Measurements from ENCODE around the gene VTA1.
"Not testable (repeated sequence)": the region's sequence is repeated elsewhere in the genome, so short reads cannot be mapped to it uniquely, and the experiment has no call there.

Gene VTA1

DNA sequence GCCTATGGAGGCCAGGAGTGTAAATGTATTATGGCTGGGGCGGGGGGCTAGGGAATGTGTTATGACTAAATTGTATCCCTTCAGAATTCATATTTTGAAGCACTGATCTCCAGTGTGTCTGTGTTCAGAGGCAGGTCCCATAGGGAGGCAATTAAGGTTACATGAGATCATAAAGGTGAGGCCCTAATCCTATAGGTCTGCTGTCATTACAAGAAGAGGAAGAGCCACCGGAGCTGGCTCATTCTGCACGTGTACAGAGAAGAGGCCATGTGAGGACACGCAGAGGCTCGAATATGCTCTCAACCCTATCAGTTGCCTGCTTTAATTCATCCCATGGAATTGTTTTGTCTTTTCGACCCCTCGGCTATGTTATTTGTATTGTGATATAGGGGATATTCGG lies 76.9 kb downstream of the VTA1 start:
- Mint-ChIP-seq H3K27ac (no peak overlapping the region), H3K4me3 (no peak overlapping the region), H3K27me3 (no peaks in the 10 kb centered on the region), H3K9me3 (peaks cover 14% of the 10 kb centered on the region), H3K36me3 (ENCODE audit: low read depth) (no peaks in the 10 kb centered on the region), H3K4me1 (ENCODE audit: low read depth) (no peaks in the 10 kb centered on the region)
- intact Hi-C loops (cut with micrococcal nuclease): no loop called here

DNA sequence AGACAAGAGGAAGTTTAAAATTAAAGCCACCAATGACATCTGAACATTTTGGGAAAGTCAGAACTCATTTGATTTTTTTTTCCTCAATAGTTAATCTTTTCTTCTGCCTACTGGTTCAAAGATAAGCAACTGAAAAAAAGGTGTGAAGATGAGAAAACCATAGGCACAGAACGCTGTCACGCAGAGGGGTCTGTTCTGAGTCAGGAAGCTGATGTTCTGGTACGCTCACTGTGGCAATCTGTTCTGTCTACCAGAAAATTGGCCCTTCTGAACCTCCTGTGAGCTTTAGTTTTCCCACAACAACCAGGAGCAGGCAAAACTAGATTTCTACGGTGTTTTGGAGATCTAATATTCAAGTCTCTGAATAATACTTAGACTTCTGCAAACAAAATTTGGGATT lies 78.1 kb downstream of the VTA1 start:
- Mint-ChIP-seq H3K4me1 (ENCODE audit: low read depth) (no peaks in the 10 kb centered on the region), H3K27ac (no peak overlapping the region), H3K36me3 (ENCODE audit: low read depth) (no peaks in the 10 kb centered on the region), H3K27me3 (no peaks in the 10 kb centered on the region), H3K4me3 (no peak overlapping the region), H3K9me3 (peaks cover 14% of the 10 kb centered on the region)
- intact Hi-C loops (cut with micrococcal nuclease): no loop called here

DNA sequence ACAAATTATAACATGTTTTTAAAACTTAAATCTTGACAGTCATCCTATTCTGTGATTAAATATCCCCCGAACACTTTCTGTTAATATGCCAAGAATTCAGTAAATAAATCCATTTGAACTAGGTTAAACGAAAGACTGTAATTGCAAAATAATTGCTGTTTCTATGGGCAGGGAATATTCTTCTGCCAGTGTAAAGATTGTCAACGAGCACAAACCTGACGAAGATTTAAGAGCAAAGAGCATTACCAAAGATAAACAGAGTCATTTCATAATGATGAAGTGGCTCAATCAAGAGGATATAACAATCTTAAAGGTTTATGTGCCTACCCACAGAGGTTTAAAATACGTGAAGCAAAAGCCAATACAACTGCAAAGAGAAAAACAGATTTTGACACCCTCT lies 78.5 kb downstream of the VTA1 start:
- Mint-ChIP-seq H3K27me3 (no peaks in the 10 kb centered on the region), H3K4me3 (no peak overlapping the region), H3K4me1 (ENCODE audit: low read depth) (no peaks in the 10 kb centered on the region), H3K9me3 (peaks cover 14% of the 10 kb centered on the region), H3K27ac (no peak overlapping the region), H3K36me3 (ENCODE audit: low read depth) (no peaks in the 10 kb centered on the region)
- intact Hi-C loops (cut with micrococcal nuclease): no loop called here

DNA sequence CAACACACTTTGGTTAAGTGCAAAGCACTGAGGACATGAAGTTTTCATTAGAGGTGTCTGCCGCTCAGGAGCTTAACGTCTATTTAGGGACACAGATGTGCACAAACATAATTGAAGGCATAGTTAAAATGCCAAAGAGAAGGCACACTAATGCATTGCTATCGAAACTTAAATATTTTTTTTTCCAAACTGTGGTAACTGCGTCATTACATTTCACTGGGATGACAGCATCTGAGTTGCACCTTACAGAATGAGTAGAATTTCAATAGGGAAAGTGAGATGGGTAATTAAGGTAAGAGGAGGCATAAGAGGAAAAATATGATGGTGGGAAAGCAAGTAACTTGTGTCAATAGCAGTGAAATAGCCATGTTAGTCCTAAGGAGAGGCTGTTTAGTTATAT lies 79.7 kb downstream of the VTA1 start:
- no peak overlapping the region for H3K27ac Mint-ChIP-seq
- H3K4me1 Mint-ChIP-seq (ENCODE audit: low read depth): no peaks in the 10 kb centered on the region
- intact Hi-C loops (cut with micrococcal nuclease): no loop called here

DNA sequence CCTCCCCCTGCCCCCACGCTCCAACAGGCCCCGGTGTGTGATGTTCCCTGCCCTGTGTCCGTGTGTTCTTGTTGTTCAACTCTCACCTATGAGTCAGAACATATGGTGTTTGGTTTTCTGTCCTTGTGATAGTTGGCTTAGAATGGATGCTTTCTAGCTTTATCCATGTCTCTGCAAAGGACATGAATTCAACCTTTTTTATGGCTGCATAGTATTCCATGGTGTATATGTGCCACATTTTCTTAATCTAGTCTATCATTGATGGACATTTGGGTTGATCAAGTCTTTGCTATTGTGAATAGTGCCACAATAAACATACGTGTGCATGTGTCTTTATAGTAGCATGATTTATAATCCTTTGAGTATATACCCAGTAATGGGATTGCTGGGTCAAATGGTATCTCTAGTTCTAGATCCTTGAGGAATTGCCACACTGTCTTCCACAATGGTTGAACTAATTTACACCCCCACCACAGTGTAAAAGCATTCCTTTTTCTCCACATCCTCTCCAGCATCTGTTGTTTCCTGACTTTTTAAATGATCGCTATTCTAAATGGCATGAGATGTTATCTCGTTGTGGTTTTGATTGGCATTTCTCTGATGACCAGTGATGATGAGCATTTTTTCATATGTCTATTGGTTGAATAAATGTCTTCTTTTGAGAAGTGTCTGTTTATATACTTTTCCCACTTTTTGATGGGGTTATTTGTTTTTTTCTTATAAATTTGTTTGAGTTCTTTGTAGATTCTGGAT lies 82.6 kb downstream of the VTA1 start:
- H3K4me3 Mint-ChIP-seq; H3K27me3 Mint-ChIP-seq; intact Hi-C loops (cut with micrococcal nuclease); H3K36me3 Mint-ChIP-seq (ENCODE audit: low read depth); H3K27ac Mint-ChIP-seq: not testable (repeated sequence)
- Mint-ChIP-seq H3K9me3 (peaks cover 14% of the 10 kb centered on the region), H3K4me1 (ENCODE audit: low read depth) (peaks cover 10% of the 10 kb centered on the region)

More for the DNA sequence above, 79.7 kb downstream of the VTA1 start:
- peaks cover 14% of the 10 kb centered on the region for H3K9me3 Mint-ChIP-seq
- no peaks in the 10 kb centered on the region for H3K36me3 Mint-ChIP-seq (ENCODE audit: low read depth)
- no peaks in the 10 kb centered on the region for H3K27me3 Mint-ChIP-seq
- H3K4me3 Mint-ChIP-seq: no peak overlapping the region

DNA sequence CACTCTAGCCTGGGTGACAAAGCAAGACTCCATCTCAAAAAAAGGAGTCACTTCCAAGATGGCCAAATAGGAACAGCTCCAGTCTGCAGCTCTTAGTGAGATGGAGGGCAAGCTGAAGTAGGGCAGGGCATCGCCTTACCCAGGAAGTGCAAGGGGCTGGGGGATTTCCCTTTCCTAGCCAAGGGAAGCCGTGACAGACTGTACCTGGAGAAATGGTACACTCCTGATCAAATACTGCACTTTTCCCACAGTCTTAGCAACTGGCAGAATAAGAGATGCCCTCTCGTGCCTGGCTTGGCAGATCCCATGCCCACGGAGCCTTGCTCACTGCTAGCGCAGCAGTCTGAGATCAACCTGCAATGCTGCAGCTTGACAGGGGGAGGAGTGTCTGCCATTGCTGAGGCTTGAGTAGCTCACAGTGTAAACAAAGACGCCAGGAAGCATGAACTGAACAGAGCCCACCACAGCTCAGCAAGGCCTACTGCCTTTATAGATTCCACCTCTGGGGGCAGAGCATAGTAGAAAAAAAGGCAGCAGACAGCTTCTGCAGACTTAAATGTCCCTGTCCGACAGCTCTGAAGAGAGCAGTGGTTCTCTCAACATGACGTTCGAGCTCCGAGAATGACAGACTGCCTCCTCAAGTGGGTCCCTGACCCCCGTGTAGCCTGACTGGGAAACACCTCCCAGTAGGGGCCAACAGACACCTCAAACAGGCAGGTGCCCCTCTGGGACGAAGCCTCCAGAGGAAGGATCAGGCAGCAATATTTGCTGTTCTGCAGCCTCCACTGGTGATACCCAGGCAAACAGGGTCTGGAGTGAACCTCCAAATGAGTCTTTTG lies 85.4 kb downstream of the VTA1 start:
- peaks cover 11% of the 10 kb centered on the region for H3K9me3 Mint-ChIP-seq
- H3K36me3 Mint-ChIP-seq (ENCODE audit: low read depth); intact Hi-C loops (cut with micrococcal nuclease); H3K4me3 Mint-ChIP-seq; H3K27me3 Mint-ChIP-seq; H3K27ac Mint-ChIP-seq: not testable (repeated sequence)
- peaks cover 10% of the 10 kb centered on the region for H3K4me1 Mint-ChIP-seq (ENCODE audit: low read depth)

DNA sequence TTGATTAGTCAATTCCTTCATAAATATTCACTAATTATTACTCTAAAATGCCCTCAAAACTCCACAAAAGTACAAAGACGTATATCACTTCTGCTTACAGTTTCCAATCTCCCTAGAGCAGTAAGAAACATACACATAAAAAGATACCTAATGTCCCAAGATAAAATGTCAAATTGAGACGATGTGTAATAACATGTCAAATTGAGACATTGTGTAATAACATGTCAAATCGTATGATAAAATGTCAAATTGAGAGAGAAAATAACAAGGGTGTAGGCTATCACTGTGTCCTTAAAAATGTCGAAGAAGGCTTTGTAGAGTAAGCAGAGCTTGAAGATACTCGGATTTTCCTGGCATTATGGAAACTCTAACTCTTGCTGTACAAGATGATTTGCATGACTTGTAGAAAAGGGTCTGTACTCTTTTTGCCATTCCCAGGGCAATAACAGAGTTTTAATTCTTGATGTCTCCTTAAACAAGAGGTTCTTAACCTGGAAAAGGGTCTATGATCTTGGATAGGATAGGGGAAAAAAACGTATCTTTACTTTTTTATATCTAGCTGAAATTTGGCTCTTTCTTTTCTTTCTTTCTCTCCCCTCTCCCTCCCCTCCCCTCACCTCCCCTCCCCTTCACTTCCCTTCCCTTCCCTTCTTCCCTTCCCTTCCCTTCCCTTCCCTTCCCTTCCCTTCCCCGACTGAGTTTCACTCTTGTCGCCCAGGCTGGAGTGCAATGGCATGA lies 87.1 kb downstream of the VTA1 start:
- intact Hi-C loops (cut with micrococcal nuclease): no loop called here
- Mint-ChIP-seq H3K27me3 (no peaks in the 10 kb centered on the region), H3K4me1 (ENCODE audit: low read depth) (peaks cover 10% of the 10 kb centered on the region)

DNA sequence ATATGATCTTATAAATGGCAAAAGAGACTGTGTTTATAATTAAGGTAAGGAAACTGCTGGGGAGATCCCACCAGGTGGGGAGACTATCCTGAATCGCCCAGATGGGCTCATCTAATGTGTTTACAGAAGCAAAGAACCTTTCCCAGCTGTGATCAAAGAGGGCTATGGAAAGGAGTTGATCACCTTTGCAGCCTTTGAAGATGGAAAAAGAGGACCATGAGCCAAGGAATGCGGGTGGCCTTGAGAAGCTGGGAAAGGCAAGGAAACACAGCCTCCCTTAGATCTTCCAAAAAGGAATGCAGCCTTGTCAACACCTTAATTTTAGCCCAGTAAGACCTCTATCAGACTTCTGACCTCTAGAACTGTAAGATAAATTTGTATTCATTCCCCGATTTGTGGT lies 88.2 kb downstream of the VTA1 start:
- no peaks in the 10 kb centered on the region for H3K36me3 Mint-ChIP-seq (ENCODE audit: low read depth)
- H3K27ac Mint-ChIP-seq: no peak overlapping the region
- peaks cover 10% of the 10 kb centered on the region for H3K4me1 Mint-ChIP-seq (ENCODE audit: low read depth)
- no peaks in the 10 kb centered on the region for H3K27me3 Mint-ChIP-seq
- intact Hi-C loops (cut with micrococcal nuclease): no loop called here
- no peak overlapping the region for H3K4me3 Mint-ChIP-seq
- H3K9me3 Mint-ChIP-seq: no peaks in the 10 kb centered on the region

More for the DNA sequence above, 87.1 kb downstream of the VTA1 start:
- Mint-ChIP-seq H3K27ac (no peak overlapping the region), H3K36me3 (ENCODE audit: low read depth) (no peaks in the 10 kb centered on the region), H3K4me3 (no peak overlapping the region), H3K9me3 (no peaks in the 10 kb centered on the region)

DNA sequence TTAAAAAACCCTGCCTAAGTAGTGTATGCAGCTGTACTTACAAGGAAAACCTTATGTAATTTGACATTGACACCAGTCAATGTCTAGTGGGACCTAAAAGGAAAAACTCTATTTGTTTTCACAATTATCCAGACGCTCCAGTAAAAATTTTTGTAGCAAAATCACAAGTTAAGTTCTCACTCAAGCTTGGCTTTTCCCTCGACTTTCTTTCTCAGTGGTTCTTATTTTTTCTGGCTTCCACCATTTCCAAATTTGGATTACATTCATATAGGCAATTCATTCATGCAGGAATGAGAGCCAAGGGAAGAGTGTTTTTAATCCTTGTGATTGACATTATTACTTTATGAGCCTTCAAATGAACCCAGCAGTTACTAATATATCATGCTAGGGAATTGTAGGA lies 88.7 kb downstream of the VTA1 start:
- Mint-ChIP-seq H3K4me1 (ENCODE audit: low read depth) (peaks cover 13% of the 10 kb centered on the region), H3K27ac (no peak overlapping the region), H3K27me3 (no peaks in the 10 kb centered on the region), H3K9me3 (no peaks in the 10 kb centered on the region), H3K4me3 (no peak overlapping the region), H3K36me3 (ENCODE audit: low read depth) (no peaks in the 10 kb centered on the region)
- intact Hi-C loops (cut with micrococcal nuclease): no loop called here

DNA sequence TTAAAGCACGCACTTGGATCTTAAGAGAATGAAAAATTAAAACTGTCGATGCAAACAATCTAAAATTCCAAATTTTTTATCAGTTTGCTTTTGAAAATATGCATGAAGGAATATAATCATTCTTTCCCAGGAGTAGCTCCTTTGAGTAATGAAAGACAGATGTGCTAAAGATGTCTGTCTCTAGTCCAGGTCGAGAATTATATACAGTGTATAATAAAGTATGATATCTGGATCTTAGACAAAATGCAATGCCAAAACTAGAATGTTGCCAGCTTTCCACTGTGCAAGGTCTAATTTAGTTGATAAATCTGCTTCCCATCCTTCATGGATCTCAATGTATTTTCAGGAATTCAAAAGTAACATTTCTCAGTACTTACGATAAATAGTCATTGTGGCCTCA lies 89.6 kb downstream of the VTA1 start:
- H3K27ac Mint-ChIP-seq: no peak overlapping the region
- intact Hi-C loops (cut with micrococcal nuclease): no loop called here
- no peak overlapping the region for H3K4me3 Mint-ChIP-seq
- no peaks in the 10 kb centered on the region for H3K36me3 Mint-ChIP-seq (ENCODE audit: low read depth)
- peaks cover 16% of the 10 kb centered on the region for H3K4me1 Mint-ChIP-seq (ENCODE audit: low read depth)
- H3K27me3 Mint-ChIP-seq: no peaks in the 10 kb centered on the region
- H3K9me3 Mint-ChIP-seq: no peaks in the 10 kb centered on the region

DNA sequence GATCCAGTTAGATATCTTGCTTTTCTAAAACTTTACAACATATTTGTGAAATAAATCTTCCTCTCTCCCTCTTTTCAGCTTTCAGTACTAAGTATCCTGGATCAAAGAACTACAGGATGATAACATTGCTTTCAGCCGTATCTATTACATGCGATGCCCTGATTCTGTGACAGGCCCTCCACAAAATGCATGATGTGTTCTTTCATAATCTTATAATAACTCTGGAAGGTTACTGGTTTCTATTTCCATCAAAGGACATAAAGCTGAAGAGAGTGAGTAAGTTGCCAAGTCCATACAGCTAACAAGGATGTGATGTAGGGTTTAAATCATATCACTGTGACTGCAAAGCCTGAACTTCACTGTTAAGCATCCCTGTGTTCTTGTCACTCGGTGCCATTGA lies 91.8 kb downstream of the VTA1 start:
- H3K4me3 Mint-ChIP-seq: no peak overlapping the region
- H3K36me3 Mint-ChIP-seq (ENCODE audit: low read depth): no peaks in the 10 kb centered on the region
- no peaks in the 10 kb centered on the region for H3K27me3 Mint-ChIP-seq
- no peaks in the 10 kb centered on the region for H3K9me3 Mint-ChIP-seq
- intact Hi-C loops (cut with micrococcal nuclease): no loop called here
- H3K4me1 Mint-ChIP-seq (ENCODE audit: low read depth): peaks cover 6% of the 10 kb centered on the region
- H3K27ac Mint-ChIP-seq: no peak overlapping the region

DNA sequence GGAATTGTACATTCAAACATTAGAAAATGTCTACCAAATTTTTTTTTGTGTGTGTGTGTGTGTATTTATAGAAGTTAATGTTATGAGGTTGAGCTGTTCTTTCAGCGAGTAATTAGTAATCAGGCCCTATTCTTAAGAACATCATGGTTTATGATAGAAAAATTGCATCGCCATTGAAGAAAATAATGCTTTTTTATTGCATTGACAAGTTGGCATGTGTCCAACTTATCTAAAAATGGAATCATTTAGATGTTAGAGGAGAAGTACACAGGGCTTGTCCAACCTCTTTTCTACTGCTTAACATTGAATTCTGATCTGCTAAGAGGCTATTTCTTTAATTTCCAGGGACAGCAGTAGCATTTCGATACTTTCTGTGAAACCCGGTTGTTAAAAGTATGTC lies 93.1 kb downstream of the VTA1 start:
- Mint-ChIP-seq H3K9me3 (no peaks in the 10 kb centered on the region), H3K27ac (no peak overlapping the region), H3K4me1 (ENCODE audit: low read depth) (peaks cover 6% of the 10 kb centered on the region), H3K36me3 (ENCODE audit: low read depth) (no peaks in the 10 kb centered on the region), H3K4me3 (no peak overlapping the region), H3K27me3 (no peaks in the 10 kb centered on the region)
- intact Hi-C loops (cut with micrococcal nuclease): no loop called here

DNA sequence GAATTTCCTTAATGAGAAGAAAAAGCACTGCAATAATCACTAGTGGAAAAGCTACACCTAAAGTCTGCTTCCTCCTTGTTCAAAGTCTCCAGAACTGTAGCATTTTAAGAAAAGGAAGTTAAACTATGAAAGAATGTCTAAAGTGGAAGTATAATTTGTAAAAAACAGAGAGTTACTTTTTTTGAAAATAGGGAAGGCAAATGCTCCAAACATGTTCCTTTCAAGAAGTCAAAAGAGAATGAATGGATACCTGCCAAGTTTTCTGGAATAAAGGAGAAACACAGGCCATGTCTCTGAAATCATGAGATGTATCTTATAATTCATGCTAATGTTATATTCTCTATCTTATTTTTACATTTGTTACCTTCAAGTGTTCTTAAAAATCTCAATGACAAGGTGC lies 94.0 kb downstream of the VTA1 start:
- intact Hi-C loops (cut with micrococcal nuclease): no loop called here
- Mint-ChIP-seq H3K27me3 (no peaks in the 10 kb centered on the region), H3K4me1 (ENCODE audit: low read depth) (peaks cover 6% of the 10 kb centered on the region), H3K27ac (no peak overlapping the region), H3K36me3 (ENCODE audit: low read depth) (no peaks in the 10 kb centered on the region), H3K4me3 (no peak overlapping the region), H3K9me3 (no peaks in the 10 kb centered on the region)

DNA sequence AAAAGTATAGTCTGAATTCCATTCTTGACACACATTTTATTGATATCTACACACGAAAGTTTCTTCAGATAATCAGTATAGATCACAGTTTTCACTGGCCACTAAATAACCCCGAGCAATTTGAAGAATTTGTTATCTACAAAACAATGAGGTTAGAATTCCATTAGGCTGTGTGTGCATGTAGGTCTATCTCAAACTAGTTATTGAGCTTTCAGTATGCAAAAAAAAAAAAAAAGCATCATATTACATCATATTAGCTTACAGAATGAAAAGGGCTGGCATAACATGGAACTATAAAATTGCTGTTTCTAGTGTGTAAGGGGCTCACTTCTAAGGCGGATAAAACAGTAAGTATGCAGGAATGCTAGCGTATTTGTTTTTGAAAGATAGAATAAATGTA lies 95.2 kb downstream of the VTA1 start:
- intact Hi-C loops (cut with micrococcal nuclease): no loop called here
- no peak overlapping the region for H3K4me3 Mint-ChIP-seq
- no peak overlapping the region for H3K27ac Mint-ChIP-seq
- H3K27me3 Mint-ChIP-seq: no peaks in the 10 kb centered on the region
- no peaks in the 10 kb centered on the region for H3K36me3 Mint-ChIP-seq (ENCODE audit: low read depth)
- H3K9me3 Mint-ChIP-seq: no peaks in the 10 kb centered on the region
- peaks cover 6% of the 10 kb centered on the region for H3K4me1 Mint-ChIP-seq (ENCODE audit: low read depth)
